SU-DHL-6 (cell line): Measurements from ENCODE around the gene BRMS1L.
"Not testable (repeated sequence)": the region's sequence is repeated elsewhere in the genome, so short reads cannot be mapped to it uniquely, and the experiment has no call there.

Experiments
- H2AFZ ChIP-seq: fragments of 200-600 bp; sonication (generic); 2 replicates; pipeline ENCODE4 v1.6.1; 2014; ENCODE audit warnings: low read depth, mild to moderate bottlenecking, moderate library complexity, mixed read lengths, antibody characterized with exemption, low read length; ENCODE audit not compliant: severe bottlenecking
- H3F3A ChIP-seq: fragments of 200-600 bp; shearing (Covaris generic); 2 replicates; pipeline ENCODE4 v1.6.0; 2016; ENCODE audit warnings: antibody characterized with exemption, mild to moderate bottlenecking; ENCODE audit not compliant: insufficient read depth
- H3K27ac ChIP-seq: fragments of 200-600 bp; sonication (generic); 2 replicates; pipeline ENCODE4 v1.5.1; 2016; ENCODE audit warnings: low read depth, mild to moderate bottlenecking, low read length, moderate library complexity, mixed read lengths
- H3K27me3 ChIP-seq: fragments of 200-600 bp; sonication (generic), shearing (Covaris generic); 2 replicates; pipeline ENCODE4 v1.6.0; 2014; ENCODE audit warnings: mild to moderate bottlenecking, low read length
- H3K36me3 ChIP-seq: fragments of 200-600 bp; sonication (generic); 2 replicates; pipeline ENCODE4 v1.6.1; 2014; ENCODE audit warnings: mild to moderate bottlenecking, low read length, mixed read lengths
- H3K4me2 ChIP-seq: fragments of 300-600, 200-600 bp; shearing (Covaris generic), sonication (generic); 2 replicates; pipeline ENCODE4 v1.6.0; 2014; ENCODE audit warnings: low read length, low read depth, mild to moderate bottlenecking; ENCODE audit not compliant: poor library complexity, severe bottlenecking
- H3K4me3 ChIP-seq: fragments of 200-600 bp; sonication (generic); 2 replicates; pipeline ENCODE4 v1.5.1; 2014; ENCODE audit warnings: antibody characterized with exemption, low read length, mild to moderate bottlenecking, mixed read lengths; ENCODE audit not compliant: insufficient read depth, poor library complexity, severe bottlenecking
- H3K79me2 ChIP-seq: fragments of 200-600 bp; sonication (generic); 2 replicates; pipeline ENCODE4 v1.6.1; 2014; ENCODE audit warnings: mild to moderate bottlenecking, low read length, moderate library complexity; ENCODE audit not compliant: insufficient read depth
- H3K9ac ChIP-seq: fragments of 200-600 bp; sonication (generic); 2 replicates; pipeline ENCODE4 v1.7.0; 2014; ENCODE audit warnings: mild to moderate bottlenecking, low read length
- H3K9me2 ChIP-seq: fragments of 200-600 bp; sonication (generic); replicated peaks from 2 replicates; pipeline ENCODE4 v1.6.1; 2014; ENCODE audit warnings: low read length; ENCODE audit not compliant: insufficient read depth
- H3K9me3 ChIP-seq: fragments of 200-600 bp; sonication (generic); 2 replicates; pipeline ENCODE4 v1.6.1; 2014; ENCODE audit warnings: low read length, mixed read lengths; ENCODE audit not compliant: insufficient read depth
- H4K20me1 ChIP-seq: fragments of 200-600 bp; sonication (generic); 2 replicates; pipeline ENCODE4 v1.6.1; 2014; ENCODE audit warnings: low read depth, mild to moderate bottlenecking, antibody characterized with exemption, low read length, moderate library complexity, mixed read lengths
- CTCF ChIP-seq: fragments of 200-600 bp; sonication (generic); IDR thresholded peaks from one replicate; pipeline ENCODE4 v1.5.1; 2017; ENCODE audit warnings: antibody characterized with exemption, mild to moderate bottlenecking, low read length, moderate library complexity; ENCODE audit not compliant: insufficient read depth, poor library complexity, severe bottlenecking
- EZH2phosphoT487 ChIP-seq: fragments of 200-600 bp; sonication (generic), shearing (Covaris generic); conservative IDR thresholded peaks from 2 replicates; pipeline ENCODE4 v1.6.1; 2018; ENCODE audit warnings: mild to moderate bottlenecking, antibody characterized with exemption, low read length, moderate library complexity, mixed read lengths

BRMS1L gene

GRCh38 chr14:35829449-35829848, 3.3 kb downstream of the BRMS1L start:
- Histone ChIP-seq H3K79me2 (peaks cover 19% of the 10 kb centered on the region), H3K9me3 (no peaks in the 10 kb centered on the region), H3K27me3 (no peaks in the 10 kb centered on the region), H3K36me3 (peaks cover 6% of the 10 kb centered on the region; the same call in 1 of the 2 replicates), H3K4me3 (no peak overlapping the region), H3F3A (0 out of 2 replicates have a peak, but pooled peaks cover 5% of the 10 kb centered on the region), H2AFZ (no peak overlapping the region), H3K4me2 (no peak overlapping the region), H4K20me1 (no peaks in the 10 kb centered on the region), H3K9ac (no peak overlapping the region), H3K9me2 (no peaks in the 10 kb centered on the region), H3K27ac (no peak overlapping the region)
- no peak for TF ChIP-seq EZH2phosphoT487
- no peak for TF ChIP-seq CTCF

- Histone ChIP-seq H3K27ac (no peak overlapping the region), H3K9me2 (no peaks in the 10 kb centered on the region), H3K4me3 (no peak overlapping the region), H3F3A (0 out of 2 replicates have a peak, but pooled peaks cover 8% of the 10 kb centered on the region), H2AFZ (no peak overlapping the region), H3K9ac (no peak overlapping the region), H3K36me3 (peaks cover 25% of the 10 kb centered on the region; the same call in 1 of the 2 replicates), H3K27me3 (no peaks in the 10 kb centered on the region), H3K9me3 (no peaks in the 10 kb centered on the region), H3K79me2 (no peaks in the 10 kb centered on the region), H4K20me1 (no peaks in the 10 kb centered on the region), H3K4me2 (no peak overlapping the region)
- TF ChIP-seq EZH2phosphoT487: no peak
- TF ChIP-seq CTCF: no peak
Observed at GRCh38 chr14:35835208-35835982, 9.3 kb downstream of the BRMS1L start.

- not testable (repeated sequence) for H3K79me2 ChIP-seq, H3K9me2 ChIP-seq, H3K9ac ChIP-seq, H3K27ac ChIP-seq, H3K27me3 ChIP-seq, H3F3A ChIP-seq, H3K4me2 ChIP-seq, H4K20me1 ChIP-seq, H2AFZ ChIP-seq, H3K4me3 ChIP-seq
- peaks cover 11% of the 10 kb centered on the region; the same call in 1 of the 2 replicates for H3K9me3 ChIP-seq
- peaks cover 24% of the 10 kb centered on the region for H3K36me3 ChIP-seq
Observed at GRCh38 chr14:35841704-35842103, 15.6 kb downstream of the BRMS1L start.

- H3K9ac ChIP-seq, H4K20me1 ChIP-seq, H2AFZ ChIP-seq, H3K27me3 ChIP-seq, H3K79me2 ChIP-seq, H3K27ac ChIP-seq, H3K9me2 ChIP-seq, H3F3A ChIP-seq, H3K4me3 ChIP-seq, H3K4me2 ChIP-seq: not testable (repeated sequence)
- Histone ChIP-seq H3K36me3 (peaks cover 23% of the 10 kb centered on the region), H3K9me3 (peaks cover 11% of the 10 kb centered on the region; the same call in 1 of the 2 replicates)
Observed at GRCh38 chr14:35842245-35842644, 16.1 kb downstream of the BRMS1L start.
